HCEC 1CT (cell line): ENCODE results near the gene ZNF664.

Experiments
- DNase-seq: peaks from one replicate; pipeline ENCODE4 v3.0.0-alpha.2; 2017

The ZNF664 gene

GRCh38 chr12:123960029-123960735 lies 12.8 kb upstream of the ZNF664 start:
- DNase-seq = no peak

GRCh38 chr12:123960856-123961255 lies 12.2 kb upstream of the ZNF664 start:
- DNase-seq = no peak

- DNase-seq = no peak
These were observed 11.2 kb upstream of the ZNF664 start for GRCh38 chr12:123961585-123962345.

- no peak for DNase-seq
These were observed 10.5 kb upstream of the ZNF664 start for GRCh38 chr12:123962513-123962912.

- no peak for DNase-seq
These were observed 9.2 kb upstream of the ZNF664 start for GRCh38 chr12:123963821-123964220.

- DNase-seq = no peak
These were observed 7.6 kb upstream of the ZNF664 start for GRCh38 chr12:123965382-123965781.

- peak; percentile 75 for DNase-seq
These were observed 6.4 kb upstream of the ZNF664 start for GRCh38 chr12:123966596-123966995.

GRCh38 chr12:123967121-123967586 lies 5.9 kb upstream of the ZNF664 start:
- no peak for DNase-seq

- DNase-seq = no peak
These were observed 1.6 kb upstream of the ZNF664 start for GRCh38 chr12:123971449-123971769.

- DNase-seq = peak; percentile 28
These were observed 1.1 kb upstream of the ZNF664 start for GRCh38 chr12:123971770-123972456.

GRCh38 chr12:123973552-123974341 lies 732 bp downstream of the ZNF664 start:
- no peak for DNase-seq

GRCh38 chr12:123976227-123976826 lies 3.3 kb downstream of the ZNF664 start:
- DNase-seq = no peak

GRCh38 chr12:123979566-123979965 lies 6.6 kb downstream of the ZNF664 start:
- no peak for DNase-seq

GRCh38 chr12:123982269-123982668 lies 9.3 kb downstream of the ZNF664 start:
- DNase-seq = no peak

- peak; percentile 66 for DNase-seq
These were observed 10.9 kb downstream of the ZNF664 start for GRCh38 chr12:123983822-123984485.

GRCh38 chr12:123984903-123985302 lies 11.9 kb downstream of the ZNF664 start:
- no peak for DNase-seq

- DNase-seq = no peak
These were observed 13.5 kb downstream of the ZNF664 start for GRCh38 chr12:123986374-123986965.

GRCh38 chr12:123987022-123987421 lies 14.0 kb downstream of the ZNF664 start:
- no peak for DNase-seq

GRCh38 chr12:123989168-123989567 lies 16.2 kb downstream of the ZNF664 start:
- DNase-seq = no peak

GRCh38 chr12:123989753-123990152 lies 16.7 kb downstream of the ZNF664 start:
- no peak for DNase-seq

- DNase-seq = no peak
These were observed 17.5 kb downstream of the ZNF664 start for GRCh38 chr12:123990511-123990910.
